GM21529 (cell line): ENCODE data around the gene YJEFN3.

Experiments
- ATAC-seq: cut with Tn5 transposase; IDR thresholded peaks from one replicate; pipeline ENCODE4 v1.9.1; 2021; ENCODE audit not compliant: unreplicated experiment

Gene YJEFN3

DNA sequence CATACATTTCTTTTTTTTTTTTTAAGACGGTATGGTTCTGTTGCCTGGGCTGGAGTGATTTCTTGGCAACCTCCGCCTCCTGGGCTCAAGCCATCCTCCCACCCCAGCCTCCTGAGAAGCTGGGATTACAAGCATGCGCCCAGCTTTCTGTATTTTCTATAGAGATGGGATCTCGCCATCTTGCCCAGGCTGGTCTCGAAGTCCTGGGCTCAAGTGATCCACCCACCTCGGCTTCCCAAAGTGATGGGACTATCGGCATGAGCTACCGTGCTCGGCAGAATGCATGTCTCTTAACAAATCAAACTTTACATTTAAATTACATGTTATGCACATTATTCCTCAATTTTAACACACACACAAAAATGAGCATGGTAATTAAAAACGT, 11.5 kb upstream of the YJEFN3 start:
- ATAC-seq, result no peak

DNA sequence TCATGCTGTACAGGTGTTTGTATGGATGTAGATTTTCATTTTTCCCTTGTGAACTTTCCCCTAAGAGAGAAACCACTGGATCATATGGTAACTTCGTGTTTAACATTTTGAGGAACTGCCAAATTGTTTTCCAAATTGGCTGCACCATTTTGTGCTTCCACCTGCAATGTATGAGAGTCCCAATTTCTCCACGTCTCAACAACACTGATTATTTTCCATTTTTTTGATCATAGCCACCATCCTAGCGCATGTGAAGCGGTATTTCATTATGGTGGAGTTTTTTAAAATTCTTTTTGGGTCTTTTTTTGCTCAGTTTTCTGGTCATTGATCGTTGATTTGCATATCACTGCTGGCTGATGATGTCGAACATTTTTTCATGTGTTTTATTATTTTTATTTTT, 7.7 kb upstream of the YJEFN3 start:
- ATAC-seq, result no peak

DNA sequence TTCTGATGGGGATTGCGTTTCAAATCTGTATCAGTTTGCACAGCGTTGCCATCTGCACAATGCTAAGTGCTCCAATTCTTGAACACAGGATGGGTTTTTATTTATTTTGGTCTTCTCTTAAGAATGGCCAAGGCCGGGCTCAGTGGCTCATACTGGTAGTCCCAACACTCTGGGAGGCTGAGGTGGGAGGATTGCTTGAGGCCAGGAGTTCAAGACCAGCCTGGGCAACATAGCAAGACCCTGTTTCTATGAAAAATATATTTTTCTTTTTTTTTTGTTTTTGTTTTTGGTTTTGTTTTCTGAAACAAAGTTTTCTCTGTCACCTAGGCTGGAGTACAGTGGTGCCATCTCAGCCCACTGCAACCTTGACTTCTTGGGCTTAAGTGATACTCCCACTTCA, 5.5 kb upstream of the YJEFN3 start:
- no peak for ATAC-seq

DNA sequence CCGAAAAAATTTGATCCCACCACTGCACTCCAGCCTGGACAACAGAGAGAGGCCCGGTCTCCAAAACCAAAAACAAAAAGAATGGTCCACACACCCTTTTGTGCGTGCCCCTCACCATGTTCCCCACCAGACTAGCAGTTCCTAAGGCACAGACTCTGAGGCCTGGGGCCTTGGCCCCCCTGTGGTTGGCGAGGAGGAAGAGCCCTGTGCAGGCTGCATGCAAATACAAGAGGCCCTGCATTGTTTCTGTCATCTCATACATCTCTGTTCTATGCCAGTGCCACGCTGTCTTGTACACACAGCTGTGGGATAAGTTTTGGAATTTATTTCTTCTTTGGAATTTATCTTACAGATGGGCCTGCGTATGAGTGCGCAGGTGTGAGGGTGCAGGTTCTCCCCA, 4.7 kb upstream of the YJEFN3 start:
- no peak for ATAC-seq

DNA sequence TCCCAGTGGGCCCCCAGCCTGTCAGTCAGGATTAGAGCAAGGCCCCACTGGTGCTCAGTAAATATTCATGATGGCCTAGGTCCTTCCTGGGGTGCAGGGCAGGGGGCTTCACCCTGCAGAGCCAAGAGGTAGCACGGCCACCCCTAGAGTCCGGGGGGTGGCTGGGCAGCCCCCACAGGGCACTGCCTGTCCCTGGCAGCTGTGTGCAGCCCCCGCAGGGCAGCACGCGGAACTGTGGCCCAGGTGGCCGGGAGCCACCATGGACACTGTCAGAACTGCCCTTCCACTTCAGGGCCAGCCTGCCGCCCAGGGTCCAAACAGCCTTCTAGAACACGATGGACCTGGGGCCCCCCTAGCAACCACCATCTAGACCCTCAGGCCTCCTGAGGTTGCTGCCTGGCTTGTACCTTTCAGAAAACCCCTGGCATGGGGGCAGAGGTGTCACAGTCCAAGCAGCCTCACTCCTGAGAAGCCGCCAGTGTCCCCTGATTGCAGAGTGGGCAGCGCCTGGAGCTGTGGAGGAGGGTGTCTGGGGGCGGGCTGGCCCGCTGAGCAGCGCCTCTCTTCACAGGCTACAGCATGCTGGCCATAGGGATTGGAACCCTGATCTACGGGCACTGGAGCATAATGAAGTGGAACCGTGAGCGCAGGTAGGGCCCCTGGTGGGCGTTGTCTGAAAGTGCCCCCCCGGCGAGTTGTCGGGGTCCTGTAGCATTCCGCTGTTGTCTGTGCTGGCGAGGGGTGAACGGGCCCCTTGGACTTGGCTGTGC, 2.9 kb upstream of the YJEFN3 start:
- ATAC-seq, result no peak

DNA sequence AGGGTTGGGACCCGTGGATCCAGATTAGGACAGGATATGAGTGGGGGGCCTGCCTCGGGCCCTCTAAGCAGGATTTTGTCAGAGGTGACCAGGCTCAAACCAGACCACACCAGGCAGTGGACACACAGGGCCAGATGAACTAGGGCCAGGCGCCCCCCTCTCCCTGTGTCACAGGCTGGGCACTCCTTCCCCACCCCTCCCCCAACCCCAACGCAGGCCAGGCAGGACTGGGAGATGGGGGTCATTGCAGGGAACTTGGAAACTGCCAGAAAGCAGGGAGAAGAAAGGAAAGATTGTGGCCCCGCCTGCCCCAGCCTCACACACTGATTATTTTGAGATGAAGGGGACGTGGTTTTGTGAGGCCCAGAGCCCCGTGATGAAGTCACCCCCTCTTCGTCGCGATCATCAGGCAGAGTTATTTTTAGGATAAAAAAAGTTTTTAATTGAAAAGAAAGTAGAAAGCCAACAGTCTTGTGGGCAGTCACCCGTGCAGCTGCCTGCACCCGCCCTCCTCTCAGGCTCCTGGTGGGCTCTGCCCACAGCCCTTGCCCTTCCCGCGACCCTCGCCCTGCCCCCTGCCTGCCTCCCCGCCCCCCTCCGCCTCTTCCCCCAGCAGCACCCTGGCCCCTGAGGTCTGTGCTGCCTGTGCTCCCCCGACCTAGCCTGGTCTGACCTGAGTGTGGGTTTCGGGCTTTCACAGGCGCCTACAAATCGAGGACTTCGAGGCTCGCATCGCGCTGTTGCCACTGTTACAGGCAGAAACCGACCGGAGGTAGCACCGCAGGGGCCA, 1.9 kb upstream of the YJEFN3 start:
- ATAC-seq, result no peak

DNA sequence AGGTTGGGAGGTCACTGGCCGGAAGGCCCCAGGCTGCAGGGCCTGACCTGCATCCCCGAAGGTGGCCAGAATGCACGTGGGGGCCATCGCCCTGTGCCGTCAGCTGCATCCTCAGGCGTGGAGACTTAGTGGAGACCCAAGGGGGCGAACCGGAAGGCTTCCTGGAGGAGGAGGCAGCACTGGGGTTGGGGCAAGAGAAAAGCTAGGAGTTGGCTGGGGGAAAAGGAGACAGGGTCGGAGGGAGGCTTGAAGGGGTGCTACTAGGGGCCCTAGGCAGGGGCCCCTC, 1.4 kb upstream of the YJEFN3 start:
- no peak for ATAC-seq

DNA sequence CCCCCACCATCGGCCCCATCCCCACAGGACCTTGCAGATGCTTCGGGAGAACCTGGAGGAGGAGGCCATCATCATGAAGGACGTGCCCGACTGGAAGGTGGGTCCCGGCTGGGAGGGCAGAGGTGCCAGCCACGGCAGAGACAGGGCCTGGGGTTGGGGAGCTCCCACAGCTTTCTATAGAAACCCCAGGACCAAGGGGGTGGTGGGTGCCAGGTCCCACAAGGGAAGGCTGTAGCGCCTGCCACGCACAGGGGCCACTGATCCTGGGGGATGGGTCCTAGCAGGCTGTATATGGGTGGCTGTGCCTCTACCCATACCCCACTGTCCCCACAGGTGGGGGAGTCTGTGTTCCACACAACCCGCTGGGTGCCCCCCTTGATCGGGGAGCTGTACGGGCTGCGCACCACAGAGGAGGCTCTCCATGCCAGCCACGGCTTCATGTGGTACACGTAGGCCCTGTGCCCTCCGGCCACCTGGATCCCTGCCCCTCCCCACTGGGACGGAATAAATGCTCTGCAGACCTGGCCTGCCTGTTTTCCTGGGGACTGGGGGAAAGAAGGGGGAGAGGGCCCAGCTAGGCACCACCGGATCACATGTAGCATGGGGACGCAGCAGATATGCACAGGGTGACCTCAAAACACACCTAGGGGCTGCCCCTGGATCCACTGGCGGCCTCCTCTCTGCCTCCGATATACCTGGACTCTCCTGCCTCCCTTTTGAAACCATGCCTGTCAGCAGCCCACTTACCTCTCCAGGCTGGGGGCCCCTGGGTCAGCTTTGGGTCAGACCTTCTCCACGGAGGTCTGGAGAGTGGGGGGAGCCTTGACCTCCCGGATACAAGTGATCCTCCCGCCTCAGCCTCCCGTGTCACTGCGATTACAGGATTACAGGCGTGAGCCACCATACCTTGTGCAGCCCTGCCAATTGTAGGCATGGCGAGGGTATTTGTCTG, 761 bp upstream of the YJEFN3 start:
- no peak for ATAC-seq

DNA sequence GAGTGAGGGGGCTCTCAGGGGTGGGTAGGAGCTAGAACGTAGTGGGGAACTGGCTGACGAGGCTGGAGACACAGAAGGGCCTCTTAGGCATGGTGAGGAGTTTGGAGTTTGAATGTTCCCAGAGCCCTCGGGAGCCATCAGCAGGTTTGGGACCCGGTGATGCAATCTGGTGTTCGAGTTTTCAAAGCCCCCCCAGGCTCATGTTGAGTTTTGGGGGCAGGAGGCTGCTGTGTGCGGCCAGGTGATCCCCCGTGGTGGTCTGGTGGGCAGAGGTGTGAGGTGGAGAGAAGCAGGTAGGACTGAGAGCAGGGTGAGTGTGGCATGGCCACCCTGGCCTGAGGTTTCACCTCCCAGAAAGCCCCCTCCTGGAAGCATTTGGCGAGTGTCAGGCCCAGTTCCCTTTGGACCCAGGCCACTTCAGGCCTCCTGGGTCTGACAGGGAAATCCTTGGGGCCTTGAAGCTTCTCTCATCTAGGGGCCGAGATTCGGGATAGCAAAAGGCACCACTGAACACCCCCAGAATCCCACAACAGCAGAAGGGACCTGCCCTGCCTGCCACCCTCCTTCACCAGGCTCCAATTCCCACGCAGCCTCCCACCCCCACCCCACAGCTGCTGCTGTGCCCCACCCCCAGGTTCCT, 1.2 kb downstream of the YJEFN3 start:
- ATAC-seq, result no peak

DNA sequence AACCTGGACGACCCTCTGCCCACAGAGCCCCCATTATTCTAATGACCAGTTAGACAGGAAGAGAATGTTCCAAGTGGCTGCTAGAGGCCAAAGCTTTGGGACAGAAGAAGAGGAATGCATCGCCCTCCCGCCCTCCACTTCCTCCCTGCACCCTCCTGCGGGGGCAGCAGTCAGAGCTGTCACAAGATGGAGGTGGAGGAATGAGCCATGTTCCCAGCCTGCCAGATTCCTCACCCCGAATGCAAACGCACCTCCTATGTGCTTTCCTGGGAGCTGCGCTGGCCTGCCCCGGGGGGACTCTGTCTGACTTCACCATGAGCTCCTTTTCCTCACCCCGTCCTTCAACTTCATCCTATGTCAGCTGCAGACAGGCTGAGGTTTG, 1.7 kb downstream of the YJEFN3 start:
- ATAC-seq, result no peak

DNA sequence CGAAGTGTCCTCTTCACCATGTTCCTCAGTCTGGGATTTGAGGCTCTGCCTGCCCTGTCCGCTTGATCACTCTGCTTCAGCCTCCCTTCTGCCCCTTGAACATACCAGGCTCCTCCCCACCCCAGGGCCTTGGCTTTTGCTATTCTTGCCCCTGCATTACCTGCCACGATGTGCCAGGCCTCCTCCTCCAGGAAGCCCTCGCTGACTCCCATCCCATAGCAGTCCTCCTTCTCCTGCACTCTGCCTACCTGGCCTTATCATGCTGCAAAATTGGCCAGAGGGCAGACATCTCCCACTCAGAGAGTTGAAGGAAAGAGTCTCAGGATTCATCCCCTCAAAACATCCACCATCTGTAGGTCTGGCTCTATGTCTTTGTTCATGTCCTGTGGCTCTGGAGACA, 2.2 kb downstream of the YJEFN3 start:
- no peak for ATAC-seq

DNA sequence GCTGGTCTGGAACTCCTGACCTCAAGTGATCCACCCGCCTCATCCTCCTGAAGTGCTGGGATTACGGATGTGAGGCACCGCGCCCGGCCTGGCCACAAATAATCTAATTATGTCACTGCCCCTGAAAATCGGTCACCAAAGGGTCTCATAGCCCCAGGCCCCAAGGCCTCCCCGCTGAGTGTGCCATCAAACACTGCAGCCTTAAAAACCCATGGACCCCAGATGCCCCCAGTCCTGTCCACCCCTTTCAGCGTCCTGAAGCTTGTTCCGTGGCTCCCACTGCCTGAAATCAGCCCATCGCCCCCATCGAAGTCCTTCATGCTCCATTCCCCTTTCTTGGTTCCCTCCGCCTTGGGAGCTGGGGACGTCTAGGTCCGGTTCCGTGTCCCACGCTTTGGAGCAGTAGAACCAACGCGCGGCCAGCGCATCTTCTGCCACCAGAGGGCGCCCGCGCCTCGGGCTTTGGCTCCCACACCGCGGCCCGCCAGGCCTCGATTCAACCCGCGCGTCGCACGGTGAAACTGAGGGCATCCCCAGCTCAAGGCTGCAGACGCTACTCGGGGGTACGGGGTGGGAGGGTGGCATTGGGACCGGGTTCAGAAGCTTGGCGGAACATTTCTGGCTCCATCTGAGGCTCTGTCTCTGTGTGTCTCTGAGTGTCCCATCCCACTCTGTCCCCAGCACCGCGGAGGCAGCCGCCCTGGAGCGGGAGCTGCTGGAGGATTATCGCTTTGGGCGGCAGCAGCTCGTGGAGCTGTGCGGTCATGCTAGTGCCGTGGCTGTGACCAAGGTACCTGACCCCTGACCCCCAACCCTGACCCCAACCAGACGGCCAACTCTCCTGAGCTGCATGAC, 3.5 kb downstream of the YJEFN3 start:
- ATAC-seq, result no peak

DNA sequence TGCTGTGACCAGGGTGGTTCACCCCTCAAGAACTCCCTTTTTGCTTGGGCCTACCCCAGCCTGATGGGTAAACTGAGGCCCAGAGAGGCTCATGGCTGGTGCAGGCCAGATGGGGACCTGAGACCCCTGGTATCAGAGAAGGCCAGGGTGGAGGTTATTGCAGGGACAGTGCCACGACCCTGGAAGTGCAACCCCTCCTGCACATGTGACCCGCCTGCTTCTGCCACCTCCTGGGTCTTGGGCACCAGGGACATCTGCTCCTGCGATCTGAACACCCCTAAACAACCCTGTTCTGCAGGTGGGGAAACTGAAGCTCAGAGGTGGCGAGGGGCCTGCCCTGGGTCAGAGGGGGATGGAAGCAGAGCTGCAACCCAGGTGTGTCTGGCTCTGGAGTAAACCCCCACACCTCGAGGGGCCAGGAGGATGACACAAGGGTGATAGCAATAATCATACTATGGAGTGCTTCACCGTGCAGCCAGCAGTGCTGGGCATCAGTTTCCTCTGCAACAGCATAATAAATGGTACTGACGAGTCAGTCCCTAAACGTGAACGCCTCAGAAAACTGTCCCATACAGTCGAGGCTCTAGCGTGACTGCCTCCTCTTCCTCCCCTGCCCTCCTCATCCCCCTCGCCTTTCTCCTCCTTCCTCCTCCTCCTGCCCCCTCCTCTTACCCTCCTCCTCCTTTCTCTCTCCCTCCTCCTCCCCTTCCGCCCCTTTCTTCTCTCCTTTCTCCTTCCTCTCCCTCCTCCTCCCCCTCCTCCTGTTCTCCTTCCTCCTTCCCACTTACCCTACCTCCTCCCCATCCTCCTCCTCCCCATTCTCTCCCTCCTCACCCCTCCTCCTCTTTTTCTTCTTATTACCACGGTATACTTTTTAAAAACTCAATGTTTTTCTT, 4.3 kb downstream of the YJEFN3 start:
- ATAC-seq, result no peak

DNA sequence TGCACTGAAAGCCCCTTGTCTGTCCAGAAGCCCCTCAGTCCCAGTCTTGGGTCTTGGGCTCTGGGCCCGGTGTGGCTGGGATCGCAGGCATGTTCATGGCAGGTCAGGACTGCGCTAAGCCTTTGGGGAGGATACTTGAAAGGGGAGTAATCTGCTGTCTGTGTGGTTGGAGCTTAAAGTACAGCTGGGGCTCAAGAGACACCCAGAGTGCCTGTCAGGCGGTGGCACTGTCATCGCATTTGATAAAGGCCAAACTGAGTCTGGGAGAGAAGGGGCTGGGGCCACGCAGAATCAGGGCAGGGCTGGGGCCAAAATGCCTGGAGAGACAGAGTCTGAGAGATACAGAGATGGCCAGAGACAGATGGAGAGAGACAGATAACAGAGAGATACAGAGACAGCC, 5.1 kb downstream of the YJEFN3 start:
- ATAC-seq, result no peak

DNA sequence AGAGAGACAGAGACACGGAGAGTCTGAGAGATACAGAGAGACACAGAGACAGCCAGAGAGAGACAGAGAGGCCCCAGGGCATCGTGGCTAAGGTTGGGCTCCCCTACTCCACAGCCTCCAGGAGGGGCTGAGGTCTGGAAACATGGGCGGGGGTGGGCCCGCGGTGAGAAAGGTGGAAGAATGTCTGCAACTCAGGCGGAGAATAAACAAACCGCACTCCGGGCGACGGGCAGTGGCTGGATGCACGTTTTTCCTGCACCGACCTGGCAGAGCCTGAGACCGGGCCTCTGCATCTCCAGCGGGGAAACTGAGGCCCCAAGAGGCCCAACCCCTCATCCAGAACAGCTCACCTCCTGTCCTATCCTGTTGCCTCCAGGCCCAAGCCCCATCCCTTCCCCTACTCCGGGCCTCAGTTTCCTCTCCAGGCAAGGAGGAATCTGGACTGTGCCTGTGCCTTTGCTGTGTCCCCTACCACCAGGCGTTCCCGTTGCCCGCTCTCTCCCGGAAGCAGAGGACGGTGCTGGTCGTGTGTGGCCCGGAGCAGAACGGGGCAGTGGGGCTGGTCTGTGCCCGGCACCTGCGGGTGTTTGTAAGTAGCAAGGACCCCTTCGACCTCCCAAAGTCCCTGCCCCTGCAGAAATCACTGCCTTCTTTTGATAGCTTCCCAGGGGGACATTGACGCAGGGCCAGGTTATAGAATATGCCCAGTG, 6.0 kb downstream of the YJEFN3 start:
- no peak for ATAC-seq

DNA sequence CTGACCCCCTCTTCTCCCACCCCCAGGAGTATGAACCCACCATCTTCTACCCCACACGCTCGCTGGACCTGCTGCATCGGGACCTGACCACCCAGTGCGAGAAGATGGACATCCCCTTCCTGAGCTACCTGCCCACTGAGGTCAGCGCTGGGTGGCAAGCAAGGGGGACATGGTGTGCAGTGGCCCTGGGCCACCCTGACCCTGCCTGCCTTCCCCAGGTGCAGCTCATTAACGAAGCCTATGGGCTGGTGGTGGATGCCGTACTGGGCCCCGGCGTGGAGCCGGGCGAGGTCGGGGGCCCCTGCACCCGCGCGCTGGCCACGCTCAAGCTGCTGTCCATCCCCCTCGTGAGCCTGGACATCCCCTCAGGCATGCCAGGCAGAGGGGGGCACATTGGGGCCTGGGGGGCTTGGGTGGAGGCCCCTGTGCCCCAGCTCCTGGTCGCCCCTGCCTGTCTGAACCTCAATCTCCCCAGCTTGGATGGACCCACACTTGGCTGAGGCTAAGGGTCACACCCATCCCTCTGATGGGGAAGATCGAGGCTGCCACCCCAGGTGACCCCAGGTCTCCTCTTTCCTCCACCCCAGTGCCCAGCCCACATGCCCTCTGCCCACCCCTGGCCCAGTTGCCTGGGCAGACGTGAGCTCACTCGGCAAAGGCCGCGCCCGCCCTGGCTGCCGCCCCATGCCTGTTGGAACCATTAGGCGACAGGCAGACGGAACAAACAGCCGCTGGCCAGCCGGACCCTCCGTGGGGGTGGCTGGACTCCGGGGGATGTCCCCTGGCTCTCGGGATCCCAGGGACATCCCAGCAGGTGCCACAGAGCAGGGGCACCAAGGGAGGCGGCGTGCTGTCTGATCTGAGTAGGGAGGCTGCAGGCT, 6.8 kb downstream of the YJEFN3 start:
- ATAC-seq, result no peak
